Thyroid gland (tissue), 4 donors: ENCODE data around the gene PCMTD2.

Experiments used
- POLR2A ChIP-seq, 2 donors: fragments of 450-650 bp; IDR thresholded peaks; one replicate each; pipeline ENCODE4 v1.6.1; 2017; ENCODE audit warnings: antibody characterized with exemption in 2 of 2, mild to moderate bottlenecking in 2 of 2, moderate library complexity in 1 of 2
- TF ChIP-seq, protein P1 (sequence below), 6 experiments: fragments of 200-600 bp in 3 of 6; fragments of 450-650 bp in 3 of 6; sonication (generic) in 3 of 6; IDR thresholded peaks; one replicate each; pipeline ENCODE4 v1.5.1; 2016 to 2019; ENCODE audit warnings: antibody characterized with exemption in 6 of 6, mild to moderate bottlenecking in 2 of 6, inconsistent platforms in 1 of 6, moderate library complexity in 1 of 6

GRCh38 chr20:64255361-64256281, at the start of gene PCMTD2:
- TF ChIP-seq POLR2A (IDR thresholded peaks at IDR 0.05) = peak; percentile 39 to 83
- TF ChIP-seq, protein P1, sequence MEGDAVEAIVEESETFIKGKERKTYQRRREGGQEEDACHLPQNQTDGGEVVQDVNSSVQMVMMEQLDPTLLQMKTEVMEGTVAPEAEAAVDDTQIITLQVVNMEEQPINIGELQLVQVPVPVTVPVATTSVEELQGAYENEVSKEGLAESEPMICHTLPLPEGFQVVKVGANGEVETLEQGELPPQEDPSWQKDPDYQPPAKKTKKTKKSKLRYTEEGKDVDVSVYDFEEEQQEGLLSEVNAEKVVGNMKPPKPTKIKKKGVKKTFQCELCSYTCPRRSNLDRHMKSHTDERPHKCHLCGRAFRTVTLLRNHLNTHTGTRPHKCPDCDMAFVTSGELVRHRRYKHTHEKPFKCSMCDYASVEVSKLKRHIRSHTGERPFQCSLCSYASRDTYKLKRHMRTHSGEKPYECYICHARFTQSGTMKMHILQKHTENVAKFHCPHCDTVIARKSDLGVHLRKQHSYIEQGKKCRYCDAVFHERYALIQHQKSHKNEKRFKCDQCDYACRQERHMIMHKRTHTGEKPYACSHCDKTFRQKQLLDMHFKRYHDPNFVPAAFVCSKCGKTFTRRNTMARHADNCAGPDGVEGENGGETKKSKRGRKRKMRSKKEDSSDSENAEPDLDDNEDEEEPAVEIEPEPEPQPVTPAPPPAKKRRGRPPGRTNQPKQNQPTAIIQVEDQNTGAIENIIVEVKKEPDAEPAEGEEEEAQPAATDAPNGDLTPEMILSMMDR (IDR thresholded peaks at IDR 0.05) = peak in 3 of 6 experiments; percentile 9 to 28 (median 11)
